Endodermal cell (in vitro differentiated cells): Measurements from ENCODE around the gene AXIN2. TPM values are rescaled to one million over a fixed set of nuclear protein-coding genes. Genes with fewer than 3 reads are reported as not detected.
A peak's percentile ranks its signal among the peaks of the same experiment; 100 is the strongest.

ENCODE experiments used
- DNase-seq: peaks from one replicate; pipeline ENCODE4 v3.0.0-alpha.2; 2017
- H3K27ac ChIP-seq: 2 replicates; pipeline ENCODE4 v1.5.1; 2013; ENCODE audit warnings: mild to moderate bottlenecking, low read depth, low read length, moderate library complexity
- H3K27me3 ChIP-seq: 2 replicates; pipeline ENCODE4 v1.6.1; 2013; ENCODE audit warnings: mild to moderate bottlenecking, low read length, moderate library complexity; ENCODE audit not compliant: insufficient read depth, control insufficient read depth, poor library complexity, severe bottlenecking
- H3K36me3 ChIP-seq: 2 replicates; pipeline ENCODE4 v1.7.0; 2013; ENCODE audit warnings: mild to moderate bottlenecking, low read length, moderate library complexity; ENCODE audit not compliant: control insufficient read depth, insufficient read depth
- H3K4me1 ChIP-seq: one replicate; pipeline ENCODE4 v1.7.0; 2013; ENCODE audit warnings: low read length; ENCODE audit not compliant: control insufficient read depth, insufficient read depth
- H3K4me3 ChIP-seq: 2 replicates; pipeline ENCODE4 v1.5.1; 2013; ENCODE audit warnings: mild to moderate bottlenecking, low read length, moderate library complexity
- H3K9ac ChIP-seq: 2 replicates; pipeline ENCODE4 v1.6.1; 2013; ENCODE audit warnings: mild to moderate bottlenecking, low read length, moderate library complexity; ENCODE audit not compliant: poor library complexity, severe bottlenecking; ENCODE audit errors: extremely low read depth
- H3K9me3 ChIP-seq: 2 replicates; pipeline ENCODE4 v1.6.1; 2013; ENCODE audit warnings: mild to moderate bottlenecking, low read length, moderate library complexity; ENCODE audit not compliant: control insufficient read depth
- H3K27ac Mint-ChIP-seq: 2 replicates; pipeline ENCODE4 v1.8.0; 2020; ENCODE audit warnings: mixed read lengths
- H3K27me3 Mint-ChIP-seq: 2 replicates; pipeline ENCODE4 v1.8.0; 2021; ENCODE audit warnings: mild to moderate bottlenecking, mixed read lengths; ENCODE audit not compliant: insufficient read depth
- H3K36me3 Mint-ChIP-seq: 2 replicates; pipeline ENCODE4 v1.8.0; 2020; ENCODE audit warnings: low read depth, mixed read lengths
- H3K4me1 Mint-ChIP-seq: 2 replicates; pipeline ENCODE4 v1.8.0; 2020; ENCODE audit warnings: mixed read lengths
- H3K4me3 Mint-ChIP-seq: 2 replicates; pipeline ENCODE4 v1.8.0; 2020; ENCODE audit warnings: mild to moderate bottlenecking, moderate library complexity, mixed read lengths
- H3K9me3 Mint-ChIP-seq: 2 replicates; pipeline ENCODE4 v1.8.0; 2020; ENCODE audit warnings: mild to moderate bottlenecking, mixed read lengths
- CTCF ChIP-seq: fragments of 200-600 bp; sonication (generic); conservative IDR thresholded peaks from 2 replicates; pipeline ENCODE4 v1.5.0; 2021; ENCODE audit warnings: antibody characterized with exemption, mild to moderate bottlenecking
- WGBS, 2 experiments: methylation state at CpG; one replicate each; pipeline versions ENCODE4 v1.1.5 to v1.1.7; 2013; ENCODE audit warnings: missing lambda C conversion rate in 2 of 2, mixed read lengths in 1 of 2; ENCODE audit not compliant: insufficient coverage in 1 of 2, insufficient read length in 1 of 2; 5-methylcytosine and 5-hydroxymethylcytosine counted together
- total RNA-seq, 2 donors: library from RNA; stranded (reverse); fragmentation: NEBNext Ultra II Directional in 1 of 2; extraction: Animal tissue kit (Norgen Biotek cat#: 25700) in 1 of 2; gene quantifications; 2 replicates in 1 of 2; 3 replicates in 1 of 2; pipeline ENCODE4 v1.2.1, GENCODE V29; 2021

The AXIN2 gene
- total RNA-seq, 2 donors from 2014 or later = 40.1 to 53.2 TPM

GRCh38 chr17:65542067-65542466, 19.4 kb downstream of the AXIN2 start:
- Histone ChIP-seq H3K27me3 (no peaks in the 10 kb centered on the region), H3K4me3 (no peak overlapping the region), H3K27ac (no peak overlapping the region), H3K9me3 (no peaks in the 10 kb centered on the region), H3K9ac (no peak overlapping the region), H3K4me1 (peaks cover 5% of the 10 kb centered on the region), H3K36me3 (peaks cover 90% of the 10 kb centered on the region)
- Mint-ChIP-seq H3K9me3 (no peaks in the 10 kb centered on the region), H3K36me3 (peaks cover 83% of the 10 kb centered on the region), H3K27ac (peak overlapping the region; percentile 5), H3K4me1 (peaks cover 36% of the 10 kb centered on the region), H3K27me3 (no peaks in the 10 kb centered on the region), H3K4me3 (no peak overlapping the region)
- DNase-seq = no peak
- no peak for TF ChIP-seq CTCF
- 83 to 89% methylated on average over 1 of the region's 1 CpG for WGBS, 2 experiments

GRCh38 chr17:65541453-65541852, 20.0 kb downstream of the AXIN2 start:
- Mint-ChIP-seq H3K4me3 (no peak overlapping the region), H3K4me1 (peaks cover 31% of the 10 kb centered on the region), H3K27ac (no peak overlapping the region), H3K9me3 (no peaks in the 10 kb centered on the region), H3K36me3 (peaks cover 81% of the 10 kb centered on the region), H3K27me3 (no peaks in the 10 kb centered on the region)
- Histone ChIP-seq H3K4me1 (peaks cover 5% of the 10 kb centered on the region), H3K27ac (no peak overlapping the region), H3K36me3 (peaks cover 90% of the 10 kb centered on the region), H3K27me3 (no peaks in the 10 kb centered on the region), H3K9me3 (no peaks in the 10 kb centered on the region), H3K4me3 (no peak overlapping the region), H3K9ac (no peak overlapping the region)
- TF ChIP-seq CTCF = no peak
- 98% methylated on average over 6 to 8 of the region's 8 CpGs for WGBS, 2 experiments
- DNase-seq = no peak

- no peaks in the 10 kb centered on the region for H3K9me3 Mint-ChIP-seq
- no peak for TF ChIP-seq CTCF
- Histone ChIP-seq H3K9ac (no peak overlapping the region), H3K36me3 (peaks cover 97% of the 10 kb centered on the region), H3K4me1 (peaks cover 3% of the 10 kb centered on the region), H3K9me3 (no peaks in the 10 kb centered on the region), H3K27me3 (no peaks in the 10 kb centered on the region), H3K27ac (no peak overlapping the region), H3K4me3 (no peak overlapping the region)
- no peak for DNase-seq
- peaks cover 84% of the 10 kb centered on the region for H3K36me3 Mint-ChIP-seq
- peak overlapping the region; percentile 40 for H3K27ac Mint-ChIP-seq
- H3K4me1 Mint-ChIP-seq = peaks cover 23% of the 10 kb centered on the region
- WGBS, 2 experiments = 100% methylated on average over 2 of the region's 2 CpGs; no CpG with 5 or more reads in 1 of the 2 experiments
- H3K4me3 Mint-ChIP-seq = no peak overlapping the region
- H3K27me3 Mint-ChIP-seq = no peaks in the 10 kb centered on the region
These were observed 21.7 kb downstream of the AXIN2 start for GRCh38 chr17:65539630-65540266.
